ENCODE measurements around the gene LRIG2.

Gene LRIG2

GRCh38 chr1:113091988-113092594, 19.1 kb downstream of the LRIG2 start:
- no peak for DNase-seq
- H3K27ac Mint-ChIP-seq: no peak overlapping the region
- H3K9me3 Mint-ChIP-seq: no peaks in the 10 kb centered on the region
- H3K4me3 Mint-ChIP-seq: no peak overlapping the region
- no peaks in the 10 kb centered on the region for H3K27me3 Mint-ChIP-seq
- no peak for ATAC-seq (replicated peaks)
- peaks cover 3 to 5% of the 10 kb centered on the region in 2 donors for H3K4me1 Mint-ChIP-seq
- peaks cover 13 to 14% of the 10 kb centered on the region in 2 donors for H3K36me3 Mint-ChIP-seq

- Mint-ChIP-seq H3K27me3 (no peaks in the 10 kb centered on the region), H3K4me1 (peaks cover 0 to 3% of the 10 kb centered on the region in 2 donors), H3K4me3 (no peak overlapping the region), H3K9me3 (no peaks in the 10 kb centered on the region), H3K27ac (no peak overlapping the region), H3K36me3 (peaks cover 15 to 17% of the 10 kb centered on the region in 2 donors)
- DNase-seq (no peak), ATAC-seq (replicated peaks) (no peak)
Observed at GRCh38 chr1:113094506-113094905, 21.5 kb downstream of the LRIG2 start.

GRCh38 chr1:113095790-113096455, 22.9 kb downstream of the LRIG2 start:
- DNase-seq: no peak
- Mint-ChIP-seq H3K27me3 (no peaks in the 10 kb centered on the region), H3K9me3 (no peaks in the 10 kb centered on the region), H3K4me3 (no peak overlapping the region), H3K4me1 (peaks cover 0 to 3% of the 10 kb centered on the region in 2 donors), H3K27ac (no peak overlapping the region), H3K36me3 (peaks cover 17 to 19% of the 10 kb centered on the region in 2 donors)
- no peak for ATAC-seq (replicated peaks)

GRCh38 chr1:113096493-113096892, 23.5 kb downstream of the LRIG2 start:
- ATAC-seq (replicated peaks): no peak

GRCh38 chr1:113101588-113101987, 28.6 kb downstream of the LRIG2 start:
- Mint-ChIP-seq H3K27me3 (no peaks in the 10 kb centered on the region), H3K27ac (no peak overlapping the region)

More at GRCh38 chr1:113096493-113096892, 23.5 kb downstream of the LRIG2 start:
- no peaks in the 10 kb centered on the region for H3K9me3 Mint-ChIP-seq
- peaks cover 17 to 20% of the 10 kb centered on the region in 2 donors for H3K36me3 Mint-ChIP-seq
- H3K4me1 Mint-ChIP-seq: peaks cover 0 to 3% of the 10 kb centered on the region in 2 donors
- H3K27me3 Mint-ChIP-seq: no peaks in the 10 kb centered on the region
- no peak for DNase-seq
- no peak overlapping the region for H3K4me3 Mint-ChIP-seq
- H3K27ac Mint-ChIP-seq: no peak overlapping the region

GRCh38 chr1:113103048-113103447, 30.1 kb downstream of the LRIG2 start:
- peaks cover 0 to 2% of the 10 kb centered on the region in 2 donors for H3K4me1 Mint-ChIP-seq
- DNase-seq: no peak
- H3K27ac Mint-ChIP-seq: no peak overlapping the region
- H3K9me3 Mint-ChIP-seq: no peaks in the 10 kb centered on the region
- peaks cover 20 to 42% of the 10 kb centered on the region in 2 donors for H3K36me3 Mint-ChIP-seq
- ATAC-seq (replicated peaks): no peak
- no peaks in the 10 kb centered on the region for H3K27me3 Mint-ChIP-seq
- H3K4me3 Mint-ChIP-seq: no peak overlapping the region

More at GRCh38 chr1:113101588-113101987, 28.6 kb downstream of the LRIG2 start:
- Mint-ChIP-seq H3K4me1 (peaks cover 0 to 2% of the 10 kb centered on the region in 2 donors), H3K9me3 (no peaks in the 10 kb centered on the region), H3K4me3 (no peak overlapping the region), H3K36me3 (peaks cover 17 to 34% of the 10 kb centered on the region in 2 donors)
- ATAC-seq (replicated peaks): no peak
- no peak for DNase-seq

- Mint-ChIP-seq H3K36me3 (peaks cover 20 to 43% of the 10 kb centered on the region in 2 donors), H3K9me3 (no peaks in the 10 kb centered on the region), H3K27ac (no peak overlapping the region), H3K27me3 (no peaks in the 10 kb centered on the region), H3K4me3 (no peak overlapping the region), H3K4me1 (peaks cover 0 to 2% of the 10 kb centered on the region in 2 donors)
- ATAC-seq (replicated peaks): no peak
- DNase-seq: no peak
Observed at GRCh38 chr1:113103977-113104376, 31.0 kb downstream of the LRIG2 start.

- H3K27ac Mint-ChIP-seq: no peak overlapping the region
- H3K27me3 Mint-ChIP-seq: no peaks in the 10 kb centered on the region
- H3K4me3 Mint-ChIP-seq: no peak overlapping the region
- peaks cover 23 to 44% of the 10 kb centered on the region in 2 donors for H3K36me3 Mint-ChIP-seq
- H3K4me1 Mint-ChIP-seq: peaks cover 0 to 2% of the 10 kb centered on the region in 2 donors
- ATAC-seq (replicated peaks) (no peak), DNase-seq (no peak)
- H3K9me3 Mint-ChIP-seq: no peaks in the 10 kb centered on the region
Observed at GRCh38 chr1:113106910-113107309, 33.9 kb downstream of the LRIG2 start.

- no peak overlapping the region for H3K27ac Mint-ChIP-seq
- DNase-seq (no peak), ATAC-seq (replicated peaks) (no peak)
- H3K27me3 Mint-ChIP-seq: no peaks in the 10 kb centered on the region
- no peaks in the 10 kb centered on the region for H3K4me1 Mint-ChIP-seq
- H3K36me3 Mint-ChIP-seq: peaks cover 32 to 42% of the 10 kb centered on the region in 2 donors
- no peaks in the 10 kb centered on the region for H3K9me3 Mint-ChIP-seq
- no peak overlapping the region for H3K4me3 Mint-ChIP-seq
Observed at GRCh38 chr1:113109908-113110554, 37.0 kb downstream of the LRIG2 start.

- H3K27ac Mint-ChIP-seq: no peak overlapping the region
- DNase-seq (no peak), ATAC-seq (replicated peaks) (no peak)
- no peak overlapping the region for H3K4me3 Mint-ChIP-seq
- H3K36me3 Mint-ChIP-seq: peaks cover 41 to 58% of the 10 kb centered on the region in 2 donors
- no peaks in the 10 kb centered on the region for H3K9me3 Mint-ChIP-seq
- no peaks in the 10 kb centered on the region for H3K4me1 Mint-ChIP-seq
- no peaks in the 10 kb centered on the region for H3K27me3 Mint-ChIP-seq
Observed at GRCh38 chr1:113118266-113118665, 45.3 kb downstream of the LRIG2 start.

- no peak overlapping the region for H3K27ac Mint-ChIP-seq
- no peak for ATAC-seq (replicated peaks)
- no peaks in the 10 kb centered on the region for H3K27me3 Mint-ChIP-seq
- H3K9me3 Mint-ChIP-seq: no peaks in the 10 kb centered on the region
- peaks cover 31 to 53% of the 10 kb centered on the region in 2 donors for H3K36me3 Mint-ChIP-seq
- no peak overlapping the region for H3K4me3 Mint-ChIP-seq
- H3K4me1 Mint-ChIP-seq: no peaks in the 10 kb centered on the region
- DNase-seq: no peak
Observed at GRCh38 chr1:113123737-113124136, 50.7 kb downstream of the LRIG2 start.

- no peaks in the 10 kb centered on the region for H3K9me3 Mint-ChIP-seq
- H3K4me1 Mint-ChIP-seq: peaks cover 0 to 6% of the 10 kb centered on the region in 2 donors
- H3K27ac Mint-ChIP-seq: no peak overlapping the region
- no peak for ATAC-seq (replicated peaks)
- DNase-seq: no peak
- H3K4me3 Mint-ChIP-seq: no peak overlapping the region
- peaks cover 26 to 48% of the 10 kb centered on the region in 2 donors for H3K36me3 Mint-ChIP-seq
- no peaks in the 10 kb centered on the region for H3K27me3 Mint-ChIP-seq
Observed at GRCh38 chr1:113124366-113124765, 51.4 kb downstream of the LRIG2 start.

GRCh38 chr1:113125517-113125916, 52.5 kb downstream of the LRIG2 start:
- no peaks in the 10 kb centered on the region for H3K9me3 Mint-ChIP-seq
- no peaks in the 10 kb centered on the region for H3K27me3 Mint-ChIP-seq
- DNase-seq: no peak
- H3K4me1 Mint-ChIP-seq: peaks cover 7 to 18% of the 10 kb centered on the region in 2 donors
- no peak overlapping the region for H3K4me3 Mint-ChIP-seq
- no peak for ATAC-seq (replicated peaks)
- no peak overlapping the region for H3K27ac Mint-ChIP-seq
- H3K36me3 Mint-ChIP-seq: peaks cover 29 to 53% of the 10 kb centered on the region in 2 donors

GRCh38 chr1:113126207-113126606, 53.2 kb downstream of the LRIG2 start:
- no peak overlapping the region for H3K4me3 Mint-ChIP-seq
- no peak for DNase-seq
- H3K27me3 Mint-ChIP-seq: no peaks in the 10 kb centered on the region
- no peaks in the 10 kb centered on the region for H3K9me3 Mint-ChIP-seq
- ATAC-seq (replicated peaks): no peak
- no peak overlapping the region for H3K27ac Mint-ChIP-seq
- H3K4me1 Mint-ChIP-seq: peaks cover 10 to 25% of the 10 kb centered on the region in 2 donors
- H3K36me3 Mint-ChIP-seq: peaks cover 28 to 46% of the 10 kb centered on the region in 2 donors

- ATAC-seq (replicated peaks) (no peak), DNase-seq (no peak)
- no peaks in the 10 kb centered on the region for H3K9me3 Mint-ChIP-seq
- H3K27me3 Mint-ChIP-seq: no peaks in the 10 kb centered on the region
- no peak overlapping the region for H3K27ac Mint-ChIP-seq
- H3K36me3 Mint-ChIP-seq: peaks cover 26 to 48% of the 10 kb centered on the region in 2 donors
- H3K4me3 Mint-ChIP-seq: no peak overlapping the region
- peaks cover 15 to 44% of the 10 kb centered on the region in 2 donors for H3K4me1 Mint-ChIP-seq
Observed at GRCh38 chr1:113128116-113128515, 55.1 kb downstream of the LRIG2 start.

All from stimulated activated naive B cell treated with anti-CD40 and anti-IgM and Interleukin-4, amounts not matched to agents 10 μg/mL and 1 μg/mL and 100 μg/mL, for 72 hours (primary cell).